ENCODE data around the gene TCF4.

The TCF4 gene

DNA sequence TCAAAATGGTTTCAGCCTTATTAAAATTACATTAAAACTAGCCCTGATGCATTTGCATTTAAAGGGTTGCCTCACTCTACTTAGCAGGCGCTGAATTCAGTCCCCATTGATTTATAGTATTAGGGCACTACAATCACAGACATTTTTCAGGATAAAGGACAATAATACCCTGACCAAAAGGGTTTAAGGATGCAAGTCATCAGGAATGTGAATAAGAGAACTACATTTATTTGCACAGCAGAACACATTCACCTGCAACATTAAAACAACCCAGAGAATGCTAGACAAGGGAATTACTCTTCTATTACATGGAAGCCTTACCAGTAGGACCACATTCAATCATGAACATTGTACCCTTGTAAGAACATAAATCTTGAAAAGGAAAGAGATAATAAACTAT lies 93.6 kb downstream of the TCF4 start:
- Histone ChIP-seq H3K36me3 (replicated peaks; ENCODE audit: insufficient read depth, low read length) (no peaks in the 10 kb centered on the region), H3F3A (ENCODE audit: insufficient read depth, low read length) (no peaks in the 10 kb centered on the region), H3K9ac (ENCODE audit: low read length) (no peak overlapping the region), H3K27me3 (replicated peaks; ENCODE audit: insufficient read depth, low read length) (no peaks in the 10 kb centered on the region), H3K9me3 (replicated peaks; ENCODE audit: insufficient read depth, low read length) (no peaks in the 10 kb centered on the region), H3K4me1 (ENCODE audit: low read length) (peaks cover 1% of the 10 kb centered on the region), H3K4me2 (ENCODE audit: low read depth, low read length) (no peak overlapping the region), H4K20me1 (ENCODE audit: insufficient read depth, low read length) (no peaks in the 10 kb centered on the region), H3K79me2 (ENCODE audit: low read length) (no peaks in the 10 kb centered on the region), H3K9me2 (replicated peaks; ENCODE audit: insufficient read depth, low read length) (no peaks in the 10 kb centered on the region), H3K27ac (ENCODE audit: low read length) (no peak overlapping the region), H2AFZ (ENCODE audit: low read length) (no peak overlapping the region), H3K4me3 (ENCODE audit: low read length) (no peak overlapping the region)
- TF ChIP-seq EZH2phosphoT487 (IDR thresholded peaks at IDR 0.05; ENCODE audit: low read length): no peak
- TF ChIP-seq EZH2 (optimal IDR thresholded peaks at IDR 0.05; ENCODE audit: low read depth, low read length): no peak
- TF ChIP-seq, protein P1, sequence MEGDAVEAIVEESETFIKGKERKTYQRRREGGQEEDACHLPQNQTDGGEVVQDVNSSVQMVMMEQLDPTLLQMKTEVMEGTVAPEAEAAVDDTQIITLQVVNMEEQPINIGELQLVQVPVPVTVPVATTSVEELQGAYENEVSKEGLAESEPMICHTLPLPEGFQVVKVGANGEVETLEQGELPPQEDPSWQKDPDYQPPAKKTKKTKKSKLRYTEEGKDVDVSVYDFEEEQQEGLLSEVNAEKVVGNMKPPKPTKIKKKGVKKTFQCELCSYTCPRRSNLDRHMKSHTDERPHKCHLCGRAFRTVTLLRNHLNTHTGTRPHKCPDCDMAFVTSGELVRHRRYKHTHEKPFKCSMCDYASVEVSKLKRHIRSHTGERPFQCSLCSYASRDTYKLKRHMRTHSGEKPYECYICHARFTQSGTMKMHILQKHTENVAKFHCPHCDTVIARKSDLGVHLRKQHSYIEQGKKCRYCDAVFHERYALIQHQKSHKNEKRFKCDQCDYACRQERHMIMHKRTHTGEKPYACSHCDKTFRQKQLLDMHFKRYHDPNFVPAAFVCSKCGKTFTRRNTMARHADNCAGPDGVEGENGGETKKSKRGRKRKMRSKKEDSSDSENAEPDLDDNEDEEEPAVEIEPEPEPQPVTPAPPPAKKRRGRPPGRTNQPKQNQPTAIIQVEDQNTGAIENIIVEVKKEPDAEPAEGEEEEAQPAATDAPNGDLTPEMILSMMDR (IDR thresholded peaks at IDR 0.05; ENCODE audit: low read length): no peak
- DNase-seq: no peak

DNA sequence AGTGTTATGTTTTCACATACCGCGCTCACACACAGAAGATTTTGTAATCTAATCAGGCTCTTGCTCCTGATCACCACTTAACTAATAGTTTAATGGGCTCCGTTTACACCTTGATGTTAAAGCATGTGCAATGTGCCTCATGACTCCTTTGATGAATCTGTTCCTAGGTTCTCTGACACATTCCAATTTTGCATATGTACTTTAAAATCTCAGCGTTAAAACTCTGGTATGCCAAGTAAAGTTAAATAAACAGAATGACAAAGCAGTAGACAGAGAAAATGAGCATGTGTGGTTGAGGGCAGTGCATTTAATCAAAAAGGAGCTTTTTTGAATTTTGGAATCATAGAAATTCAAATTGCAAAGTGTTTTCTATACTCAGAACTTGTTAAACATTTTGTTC lies 96.4 kb downstream of the TCF4 start:
- no peak for DNase-seq
- Histone ChIP-seq H3K4me3 (ENCODE audit: low read length) (no peak overlapping the region), H3K4me2 (ENCODE audit: low read depth, low read length) (no peak overlapping the region), H3F3A (ENCODE audit: insufficient read depth, low read length) (no peaks in the 10 kb centered on the region), H3K9me3 (replicated peaks; ENCODE audit: insufficient read depth, low read length) (no peaks in the 10 kb centered on the region), H4K20me1 (ENCODE audit: insufficient read depth, low read length) (no peaks in the 10 kb centered on the region), H3K9me2 (replicated peaks; ENCODE audit: insufficient read depth, low read length) (no peaks in the 10 kb centered on the region), H3K9ac (ENCODE audit: low read length) (no peak overlapping the region), H3K36me3 (replicated peaks; ENCODE audit: insufficient read depth, low read length) (no peaks in the 10 kb centered on the region), H3K27me3 (replicated peaks; ENCODE audit: insufficient read depth, low read length) (no peaks in the 10 kb centered on the region), H2AFZ (ENCODE audit: low read length) (no peak overlapping the region), H3K4me1 (ENCODE audit: low read length) (peaks cover 9% of the 10 kb centered on the region), H3K79me2 (ENCODE audit: low read length) (no peaks in the 10 kb centered on the region), H3K27ac (ENCODE audit: low read length) (no peak overlapping the region)
- TF ChIP-seq EZH2 (optimal IDR thresholded peaks at IDR 0.05; ENCODE audit: low read depth, low read length) (no peak), EZH2phosphoT487 (IDR thresholded peaks at IDR 0.05; ENCODE audit: low read length) (no peak)
- TF ChIP-seq, protein P1 (IDR thresholded peaks at IDR 0.05; ENCODE audit: low read length): no peak

GRCh38 chr18:55489034-55489986 lies 98.7 kb downstream of the TCF4 start:
- Histone ChIP-seq H2AFZ (ENCODE audit: low read length) (no peak overlapping the region), H3K27ac (ENCODE audit: low read length) (peak overlapping the region; percentile 15; the same call in 1 of the 2 replicates), H3K27me3 (replicated peaks; ENCODE audit: insufficient read depth, low read length) (no peaks in the 10 kb centered on the region), H3K9me2 (replicated peaks; ENCODE audit: insufficient read depth, low read length) (no peaks in the 10 kb centered on the region), H3K9me3 (replicated peaks; ENCODE audit: insufficient read depth, low read length) (no peaks in the 10 kb centered on the region), H3K36me3 (replicated peaks; ENCODE audit: insufficient read depth, low read length) (no peaks in the 10 kb centered on the region), H3K4me1 (ENCODE audit: low read length) (peaks cover 9% of the 10 kb centered on the region), H3K4me2 (ENCODE audit: low read depth, low read length) (peak overlapping the region; percentile 53), H3K79me2 (ENCODE audit: low read length) (no peaks in the 10 kb centered on the region), H3K4me3 (ENCODE audit: low read length) (peak overlapping the region; percentile 9; the same call in 1 of the 2 replicates), H3F3A (ENCODE audit: insufficient read depth, low read length) (no peaks in the 10 kb centered on the region), H3K9ac (ENCODE audit: low read length) (peak overlapping the region; percentile 12; the same call in 1 of the 2 replicates), H4K20me1 (ENCODE audit: insufficient read depth, low read length) (no peaks in the 10 kb centered on the region)
- peak; percentile 70 for DNase-seq
- TF ChIP-seq, protein P1 (IDR thresholded peaks at IDR 0.05; ENCODE audit: low read length): no peak
- TF ChIP-seq EZH2 (optimal IDR thresholded peaks at IDR 0.05; ENCODE audit: low read depth, low read length) (no peak), EZH2phosphoT487 (IDR thresholded peaks at IDR 0.05; ENCODE audit: low read length) (no peak)
